ENCODE measurements around the gene CLCA4. TPM values are rescaled to one million over a fixed set of nuclear protein-coding genes. Genes with fewer than 3 reads are reported as not detected.
"Not testable (repeated sequence)": the region's sequence is repeated elsewhere in the genome, so short reads cannot be mapped to it uniquely, and the experiment has no call there.

CLCA4 gene
- total RNA-seq (not detected), polyA plus RNA-seq (not detected)

GRCh38 chr1:86546787-86547221 lies at the start of gene CLCA4:
TSS of gene CLCA4 (plus strand) at chr1:86547078. CDS start at chr1:86547120, 42 bp downstream.
- Mint-ChIP-seq H3K36me3 (no peaks in the 10 kb centered on the region), H3K9me3 (peaks cover 0 to 6% (median 0%) of the 10 kb centered on the region in 8 donors), H3K4me1 (peaks cover 0 to 1% (median 0%) of the 10 kb centered on the region in 4 donors), H3K27ac (no peak within 1 kb of the TSS), H3K27me3 (peaks cover 5 to 10% of the 10 kb centered on the region in 2 donors), H3K4me3 (no peak within 1 kb of the TSS)
- Histone ChIP-seq H3K4me1 (ENCODE audit: insufficient read depth, low read length) (no peaks in the 10 kb centered on the region), H3K9me3 (ENCODE audit: control insufficient read depth in 1 of 2, low read length in 2 of 2) (no peaks in the 10 kb centered on the region), H3K36me3 (ENCODE audit: insufficient read depth, low read length) (no peaks in the 10 kb centered on the region), H3K27ac (ENCODE audit: low read depth, low read length) (no peak within 1 kb of the TSS), H3K4me3 (ENCODE audit: low read length in 2 of 2) (no peak within 1 kb of the TSS), H3K27me3 (ENCODE audit: insufficient read depth, low read length) (peaks cover 4% of the 10 kb centered on the region)
- intact Hi-C loops (cut with micrococcal nuclease): no loop called here
- DNase-seq: no peak
- CTCF ChIA-PET (ENCODE audit: partially characterized antibody): no interaction called here
- POLR2A ChIA-PET (ENCODE audit: partially characterized antibody): no interaction called here

GRCh38 chr1:86498281-86498680 lies 48.6 kb upstream of the CLCA4 start:
- ChIA-PET POLR2A (ENCODE audit: partially characterized antibody) (no interaction called here), CTCF (ENCODE audit: partially characterized antibody) (interaction anchor here (1.2 to 10.7 kb wide), 14 partner anchors 12 to 245 kb away, joined by 3 to 117 read pairs (median 15); partner anchors contain the start of genes ODF2L and SH3GLB1)
- no peaks in the 10 kb centered on the region for H3K27me3 ChIP-seq (ENCODE audit: insufficient read depth, low read length)
- no peak overlapping the region for H3K4me3 ChIP-seq (ENCODE audit: low read length in 2 of 2)
- H3K4me1 ChIP-seq (ENCODE audit: insufficient read depth, low read length): no peaks in the 10 kb centered on the region
- intact Hi-C loops (cut with micrococcal nuclease): no loop called here
- Mint-ChIP-seq H3K9me3 (no peaks in the 10 kb centered on the region), H3K36me3 (no peaks in the 10 kb centered on the region), H3K4me3 (no peak overlapping the region), H3K27me3 (peaks cover 7% of the 10 kb centered on the region in 2 donors), H3K4me1 (peaks cover 2 to 14% (median 5%) of the 10 kb centered on the region in 4 donors), H3K27ac (no peak overlapping the region)
- no peak overlapping the region for H3K27ac ChIP-seq (ENCODE audit: low read depth, low read length)
- no peaks in the 10 kb centered on the region for H3K9me3 ChIP-seq (ENCODE audit: control insufficient read depth in 1 of 2, low read length in 2 of 2)
- no peaks in the 10 kb centered on the region for H3K36me3 ChIP-seq (ENCODE audit: insufficient read depth, low read length)
- DNase-seq: no peak

- Histone ChIP-seq H3K9me3 (ENCODE audit: control insufficient read depth in 1 of 2, low read length in 2 of 2) (no peaks in the 10 kb centered on the region), H3K36me3 (ENCODE audit: insufficient read depth, low read length) (no peaks in the 10 kb centered on the region), H3K4me3 (ENCODE audit: low read length in 2 of 2) (no peak overlapping the region), H3K27ac (ENCODE audit: low read depth, low read length) (no peak overlapping the region), H3K4me1 (ENCODE audit: insufficient read depth, low read length) (no peaks in the 10 kb centered on the region), H3K27me3 (ENCODE audit: insufficient read depth, low read length) (no peaks in the 10 kb centered on the region)
- Mint-ChIP-seq H3K4me3 (no peak overlapping the region), H3K36me3 (no peaks in the 10 kb centered on the region), H3K27ac (peak overlapping the region in 2 of 7 donors; percentile 7 to 37), H3K4me1 (peaks cover 3 to 22% (median 5%) of the 10 kb centered on the region in 4 donors), H3K9me3 (no peaks in the 10 kb centered on the region), H3K27me3 (peaks cover 10% of the 10 kb centered on the region in 2 donors)
- intact Hi-C loops (cut with micrococcal nuclease): loop anchor here (1.0 to 10.0 kb wide), 4 partner anchors 205 to 584 kb away; partner anchors contain the start of genes HS2ST1, SELENOF and SH3GLB1
- peak in 4 of 5 donors; percentile 66 to 72 (median 69) for DNase-seq
- CTCF ChIA-PET (ENCODE audit: partially characterized antibody): interaction anchor here (0.5 to 10.7 kb wide), 37 partner anchors 9 to 1517 kb away, joined by 3 to 117 read pairs (median 4); partner anchors contain the start of genes CLCA1, CLCA2, ODF2L and SH3GLB1
- POLR2A ChIA-PET (ENCODE audit: partially characterized antibody): interaction anchor here (2.6 kb wide), 1 partner anchor 204 kb away, joined by 9 read pairs; the partner anchor contains the start of gene SH3GLB1
Observed at GRCh38 chr1:86499987-86500593, 46.8 kb upstream of the CLCA4 start.

- no peaks in the 10 kb centered on the region for H3K36me3 ChIP-seq (ENCODE audit: insufficient read depth, low read length)
- no peaks in the 10 kb centered on the region for H3K9me3 Mint-ChIP-seq
- no peaks in the 10 kb centered on the region for H3K27me3 ChIP-seq (ENCODE audit: insufficient read depth, low read length)
- peaks cover 3 to 22% (median 5%) of the 10 kb centered on the region in 4 donors for H3K4me1 Mint-ChIP-seq
- no peak overlapping the region for H3K27ac ChIP-seq (ENCODE audit: low read depth, low read length)
- no peaks in the 10 kb centered on the region for H3K36me3 Mint-ChIP-seq
- peaks cover 8 to 10% of the 10 kb centered on the region in 2 donors for H3K27me3 Mint-ChIP-seq
- peak overlapping the region in 1 of 7 donors; percentile 37 for H3K27ac Mint-ChIP-seq
- H3K4me1 ChIP-seq (ENCODE audit: insufficient read depth, low read length): no peaks in the 10 kb centered on the region
- DNase-seq: no peak
- POLR2A ChIA-PET (ENCODE audit: partially characterized antibody): interaction anchor here (1.2 to 2.6 kb wide), 3 partner anchors 116 to 252 kb away, joined by 3 to 9 read pairs (median 5); partner anchors contain the start of gene SH3GLB1
- CTCF ChIA-PET (ENCODE audit: partially characterized antibody): interaction anchor here (0.5 to 10.7 kb wide), 27 partner anchors 9 to 1518 kb away, joined by 3 to 117 read pairs (median 7); partner anchors contain the start of genes CLCA1, CLCA2, ODF2L and SH3GLB1
- intact Hi-C loops (cut with micrococcal nuclease): loop anchor here (1.0 to 10.0 kb wide), 4 partner anchors 204 to 584 kb away; partner anchors contain the start of genes HS2ST1, SELENOF and SH3GLB1
- H3K4me3 Mint-ChIP-seq: no peak overlapping the region
- no peak overlapping the region for H3K4me3 ChIP-seq (ENCODE audit: low read length in 2 of 2)
- no peaks in the 10 kb centered on the region for H3K9me3 ChIP-seq (ENCODE audit: control insufficient read depth in 1 of 2, low read length in 2 of 2)
Observed at GRCh38 chr1:86500714-86501113, 46.2 kb upstream of the CLCA4 start.

- H3K9me3 Mint-ChIP-seq; H3K4me1 ChIP-seq (ENCODE audit: insufficient read depth, low read length); H3K36me3 ChIP-seq (ENCODE audit: insufficient read depth, low read length); H3K27me3 ChIP-seq (ENCODE audit: insufficient read depth, low read length); H3K9me3 ChIP-seq (ENCODE audit: control insufficient read depth in 1 of 2, low read length in 2 of 2); H3K27ac ChIP-seq (ENCODE audit: low read depth, low read length); H3K36me3 Mint-ChIP-seq; H3K27me3 Mint-ChIP-seq: not testable (repeated sequence)
- Mint-ChIP-seq H3K4me3 (peak overlapping the region; percentile 36 to 94 (median 86)), H3K4me1 (peaks cover 3 to 22% (median 5%) of the 10 kb centered on the region in 4 donors), H3K27ac (peak overlapping the region in 4 of 7 donors; percentile 39 to 81 (median 75))
- ChIA-PET CTCF (ENCODE audit: partially characterized antibody) (interaction anchor here (0.6 to 10.7 kb wide), 36 partner anchors 9 to 1474 kb away, joined by 3 to 117 read pairs (median 4); partner anchors contain the start of genes CLCA2, ODF2L and SH3GLB1), POLR2A (ENCODE audit: partially characterized antibody) (interaction anchor here (0.8 to 1.8 kb wide), 4 partner anchors 117 to 250 kb away, joined by 3 to 5 read pairs (median 3); no protein-coding TSS in a partner anchor)
- peak; percentile 47 to 68 (median 63) for DNase-seq
- intact Hi-C loops (cut with micrococcal nuclease): loop anchor here (1.0 to 10.0 kb wide), 5 partner anchors 27 to 410 kb away; partner anchors contain the start of genes HS2ST1, SELENOF and SH3GLB1
- peak overlapping the region in 1 of 2 donors; percentile 39 for H3K4me3 ChIP-seq (ENCODE audit: low read length in 2 of 2)
Observed at GRCh38 chr1:86502125-86502646, 44.7 kb upstream of the CLCA4 start.

- H3K4me3 ChIP-seq (ENCODE audit: low read length in 2 of 2): peak overlapping the region in 1 of 2 donors; percentile 39
- DNase-seq: peak in 1 of 5 donors; percentile 10
- no peaks in the 10 kb centered on the region for H3K4me1 ChIP-seq (ENCODE audit: insufficient read depth, low read length)
- Mint-ChIP-seq H3K27ac (peak overlapping the region in 1 of 7 donors; percentile 69), H3K4me1 (peaks cover 3 to 22% (median 5%) of the 10 kb centered on the region in 4 donors), H3K27me3 (peaks cover 9 to 10% of the 10 kb centered on the region in 2 donors), H3K9me3 (no peaks in the 10 kb centered on the region), H3K36me3 (no peaks in the 10 kb centered on the region), H3K4me3 (peak overlapping the region in 7 of 8 donors; percentile 80 to 94 (median 88))
- H3K27ac ChIP-seq (ENCODE audit: low read depth, low read length): no peak overlapping the region
- intact Hi-C loops (cut with micrococcal nuclease): loop anchor here (1.0 to 10.0 kb wide), 5 partner anchors 28 to 409 kb away; partner anchors contain the start of genes HS2ST1, SELENOF and SH3GLB1
- no peaks in the 10 kb centered on the region for H3K9me3 ChIP-seq (ENCODE audit: control insufficient read depth in 1 of 2, low read length in 2 of 2)
- H3K27me3 ChIP-seq (ENCODE audit: insufficient read depth, low read length): no peaks in the 10 kb centered on the region
- H3K36me3 ChIP-seq (ENCODE audit: insufficient read depth, low read length): no peaks in the 10 kb centered on the region
- POLR2A ChIA-PET (ENCODE audit: partially characterized antibody): interaction anchor here (0.8 to 1.8 kb wide), 2 partner anchors 118 to 200 kb away, joined by 3 to 5 read pairs; no protein-coding TSS in a partner anchor
- CTCF ChIA-PET (ENCODE audit: partially characterized antibody): interaction anchor here (0.7 to 10.7 kb wide), 24 partner anchors 10 to 275 kb away, joined by 3 to 117 read pairs (median 6); partner anchors contain the start of genes ODF2L and SH3GLB1
Observed at GRCh38 chr1:86502721-86503405, 44.0 kb upstream of the CLCA4 start.

All from CD4-positive, alpha-beta memory T cell (primary cell).